Jurkat, Clone E6-1 (cell line): Measurements from ENCODE around the gene RCOR2. TPM values are rescaled to one million over a fixed set of nuclear protein-coding genes. Genes with fewer than 3 reads are reported as not detected.
"Not testable (repeated sequence)": the region's sequence is repeated elsewhere in the genome, so short reads cannot be mapped to it uniquely, and the experiment has no call there.

Experiments
- DNase-seq: peaks from one replicate; pipeline ENCODE4 v3.0.0-alpha.2; 2011; ENCODE audit warnings: low read depth, low spot score
- H3K4me3 ChIP-seq: 2 replicates; pipeline ENCODE4 v1.5.1; 2011; ENCODE audit warnings: mild to moderate bottlenecking, low read length, control low read depth, moderate library complexity
- polyA plus RNA-seq: library from polyadenylated mRNA; unstranded; fragments of >200 nt; gene quantifications from one replicate; pipeline ENCODE4 v1.2.1, GENCODE V29; 2012; ENCODE audit warnings: missing spikeins; ENCODE audit not compliant: insufficient read length, insufficient read depth

Gene RCOR2
- 9.3 TPM for polyA plus RNA-seq

GRCh38 chr11:63916837-63917691, at the start of gene RCOR2:
RCOR2 (minus strand) TSS chr11:63917164; CDS start chr11:63916456, 708 bp downstream.
- peak; percentile 88 for DNase-seq
- H3K4me3 ChIP-seq, result peak within 1 kb of the TSS; percentile 59

GRCh38 chr11:63966444-63966843, 49.5 kb upstream of the RCOR2 start:
- no peak overlapping the region for H3K4me3 ChIP-seq

GRCh38 chr11:63963895-63964294, 46.9 kb upstream of the RCOR2 start:
- H3K4me3 ChIP-seq, DNase-seq: not testable (repeated sequence)

More at GRCh38 chr11:63966444-63966843, 49.5 kb upstream of the RCOR2 start:
- no peak for DNase-seq

- no peak overlapping the region for H3K4me3 ChIP-seq
Measured at GRCh38 chr11:63961608-63962412, 44.8 kb upstream of the RCOR2 start.

GRCh38 chr11:63958008-63958407, 41.0 kb upstream of the RCOR2 start:
- peak; percentile 49 for DNase-seq

More at GRCh38 chr11:63961608-63962412, 44.8 kb upstream of the RCOR2 start:
- peak; percentile 78 for DNase-seq

GRCh38 chr11:63952570-63952969, 35.6 kb upstream of the RCOR2 start:
- H3K4me3 ChIP-seq, result no peak overlapping the region
- DNase-seq, result no peak

More at GRCh38 chr11:63958008-63958407, 41.0 kb upstream of the RCOR2 start:
- no peak overlapping the region for H3K4me3 ChIP-seq

- no peak overlapping the region for H3K4me3 ChIP-seq
- peak; percentile 83 for DNase-seq
Measured at GRCh38 chr11:63951779-63952536, 35.0 kb upstream of the RCOR2 start.

GRCh38 chr11:63945477-63946163, 28.7 kb upstream of the RCOR2 start:
- no peak overlapping the region for H3K4me3 ChIP-seq
- no peak for DNase-seq

- no peak overlapping the region for H3K4me3 ChIP-seq
- DNase-seq, result no peak
Measured at GRCh38 chr11:63944987-63945386, 28.0 kb upstream of the RCOR2 start.

- H3K4me3 ChIP-seq, result no peak overlapping the region
- no peak for DNase-seq
Measured at GRCh38 chr11:63942803-63943202, 25.8 kb upstream of the RCOR2 start.

- no peak for DNase-seq
- H3K4me3 ChIP-seq, result no peak overlapping the region
Measured at GRCh38 chr11:63941901-63942300, 24.9 kb upstream of the RCOR2 start.

- H3K4me3 ChIP-seq, result no peak overlapping the region
- DNase-seq, result no peak
Measured at GRCh38 chr11:63940786-63941185, 23.8 kb upstream of the RCOR2 start.

- DNase-seq, result no peak
- peak overlapping the region; percentile 88 for H3K4me3 ChIP-seq
Measured at GRCh38 chr11:63939397-63939891, 22.5 kb upstream of the RCOR2 start.

GRCh38 chr11:63938479-63939396, 21.8 kb upstream of the RCOR2 start, which contains the start of gene NAA40:
NAA40 (plus strand) TSS chr11:63939002; CDS start chr11:63939097, 95 bp downstream.
- peak within 1 kb of the TSS; percentile 88 for H3K4me3 ChIP-seq
- peak; percentile 92 for DNase-seq

GRCh38 chr11:63937713-63938478, 20.9 kb upstream of the RCOR2 start:
- DNase-seq, result no peak
- peak overlapping the region; percentile 59 for H3K4me3 ChIP-seq

GRCh38 chr11:63933459-63933858, 16.5 kb upstream of the RCOR2 start:
- DNase-seq, result no peak
- H3K4me3 ChIP-seq, result no peak overlapping the region

GRCh38 chr11:63931876-63932275, 14.9 kb upstream of the RCOR2 start:
- no peak for DNase-seq
- no peak overlapping the region for H3K4me3 ChIP-seq
